ENCODE measurements around the gene LAD1.

- TF ChIP-seq ZNF41 (CRISPR knock-in tag; conservative IDR thresholded peaks at IDR 0.05) = no peak
- no peak for TF ChIP-seq TARDBP (IDR thresholded peaks at IDR 0.05)
- no peak for TF ChIP-seq ZC3H11A (IDR thresholded peaks at IDR 0.05; ENCODE audit: low read depth, low read length)
- TF ChIP-seq ZNF785 (CRISPR knock-in tag; IDR thresholded peaks at IDR 0.05) = no peak
- TF ChIP-seq CEBPG (CRISPR knock-in tag; IDR thresholded peaks at IDR 0.05) = no peak
- TF ChIP-seq CEBPG (tag; conservative IDR thresholded peaks at IDR 0.05 in 1 of 2, IDR thresholded peaks at IDR 0.05 in 1 of 2) = no peak
- TF ChIP-seq CTCF (IDR thresholded peaks at IDR 0.05 in 2 of 3, conservative IDR thresholded peaks at IDR 0.05 in 1 of 3; ENCODE audit: insufficient read depth in 2 of 3, low read depth in 1 of 3, low read length in 3 of 3) = no peak
- TF ChIP-seq ZNF24 (IDR thresholded peaks at IDR 0.05) = no peak
- no peak for TF ChIP-seq GTF2F1 (IDR thresholded peaks at IDR 0.05; ENCODE audit: low read depth, low read length)
- no peak for TF ChIP-seq EP300 (IDR thresholded peaks at IDR 0.05; ENCODE audit: low read length)
- TF ChIP-seq ZBED1 (IDR thresholded peaks at IDR 0.05) = no peak
- no peak for TF ChIP-seq MTF1 (CRISPR knock-in tag; IDR thresholded peaks at IDR 0.05; ENCODE audit: borderline replicate concordance)
- no peak for TF ChIP-seq XRCC5 (IDR thresholded peaks at IDR 0.05; ENCODE audit: low read depth, low read length)
- no peak for TF ChIP-seq SRF (CRISPR knock-in tag; IDR thresholded peaks at IDR 0.05)
Observed at GRCh38 chr1:201366696-201367095, 32.4 kb downstream of the LAD1 start.

All from K562 (cell line).